Chondrocyte (in vitro differentiated cells): ENCODE measurements around the gene NRXN3. TPM values are rescaled to one million over a fixed set of nuclear protein-coding genes. Genes with fewer than 3 reads are reported as not detected.

Source experiments
- DNase-seq: peaks from one replicate; pipeline ENCODE4 v3.0.0; 2021; ENCODE audit warnings: mixed read lengths, low spot score
- H3K27ac Mint-ChIP-seq: one replicate; pipeline ENCODE4 v1.8.0; 2021; ENCODE audit warnings: mild to moderate bottlenecking, moderate library complexity, mixed read lengths; ENCODE audit not compliant: unreplicated experiment
- H3K27me3 Mint-ChIP-seq: 2 replicates; pipeline ENCODE4 v1.8.0; 2021; ENCODE audit warnings: low read depth, mixed read lengths
- H3K36me3 Mint-ChIP-seq: 2 replicates; pipeline ENCODE4 v1.8.0; 2021; ENCODE audit warnings: low read depth, mixed read lengths
- H3K4me1 Mint-ChIP-seq: 2 replicates; pipeline ENCODE4 v1.8.0; 2021; ENCODE audit warnings: low read depth, mild to moderate bottlenecking, mixed read lengths
- H3K4me3 Mint-ChIP-seq: one replicate; pipeline ENCODE4 v1.8.0; 2021; ENCODE audit warnings: mild to moderate bottlenecking, moderate library complexity, mixed read lengths; ENCODE audit not compliant: unreplicated experiment
- H3K9me3 Mint-ChIP-seq: 2 replicates; pipeline ENCODE4 v1.8.0; 2021; ENCODE audit warnings: low read depth, mixed read lengths
- total RNA-seq: library from RNA; stranded (reverse); gene quantifications from 3 replicates; pipeline ENCODE4 v1.2.1, GENCODE V29; 2021
- TF ChIP-seq, protein P1 (sequence below): fragments of 200-600 bp; sonication (generic); IDR thresholded peaks from 2 replicates; pipeline ENCODE4 v1.5.0; 2021; ENCODE audit warnings: antibody characterized with exemption, mild to moderate bottlenecking, moderate library complexity

Gene NRXN3
- total RNA-seq, 1 donor from 2014 or later: 7.9 TPM

DNA sequence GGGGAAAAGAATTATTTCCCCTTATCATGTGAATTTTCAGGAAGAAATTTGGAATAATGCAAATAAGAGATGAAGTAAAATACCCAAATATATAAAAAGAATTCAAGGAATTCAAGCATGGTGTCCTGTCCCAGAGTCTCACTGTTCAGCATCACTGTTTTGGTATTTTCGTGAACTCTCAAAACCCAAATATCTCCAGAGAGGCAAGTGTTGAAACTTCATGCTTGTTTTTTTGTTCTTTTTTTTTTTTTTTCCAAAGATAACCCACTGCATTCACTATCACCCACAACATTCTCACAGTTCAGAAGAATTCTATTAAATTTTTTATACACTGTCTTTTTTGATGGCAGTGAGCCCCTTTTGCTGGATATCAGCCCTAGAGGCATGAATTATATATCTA lies 1686.2 kb downstream of the NRXN3 start:
- DNase-seq: no peak
- TF ChIP-seq, protein P1, sequence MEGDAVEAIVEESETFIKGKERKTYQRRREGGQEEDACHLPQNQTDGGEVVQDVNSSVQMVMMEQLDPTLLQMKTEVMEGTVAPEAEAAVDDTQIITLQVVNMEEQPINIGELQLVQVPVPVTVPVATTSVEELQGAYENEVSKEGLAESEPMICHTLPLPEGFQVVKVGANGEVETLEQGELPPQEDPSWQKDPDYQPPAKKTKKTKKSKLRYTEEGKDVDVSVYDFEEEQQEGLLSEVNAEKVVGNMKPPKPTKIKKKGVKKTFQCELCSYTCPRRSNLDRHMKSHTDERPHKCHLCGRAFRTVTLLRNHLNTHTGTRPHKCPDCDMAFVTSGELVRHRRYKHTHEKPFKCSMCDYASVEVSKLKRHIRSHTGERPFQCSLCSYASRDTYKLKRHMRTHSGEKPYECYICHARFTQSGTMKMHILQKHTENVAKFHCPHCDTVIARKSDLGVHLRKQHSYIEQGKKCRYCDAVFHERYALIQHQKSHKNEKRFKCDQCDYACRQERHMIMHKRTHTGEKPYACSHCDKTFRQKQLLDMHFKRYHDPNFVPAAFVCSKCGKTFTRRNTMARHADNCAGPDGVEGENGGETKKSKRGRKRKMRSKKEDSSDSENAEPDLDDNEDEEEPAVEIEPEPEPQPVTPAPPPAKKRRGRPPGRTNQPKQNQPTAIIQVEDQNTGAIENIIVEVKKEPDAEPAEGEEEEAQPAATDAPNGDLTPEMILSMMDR: no peak
- H3K9me3 Mint-ChIP-seq: no peaks in the 10 kb centered on the region
- no peak overlapping the region for H3K27ac Mint-ChIP-seq
- peaks cover 28% of the 10 kb centered on the region for H3K4me1 Mint-ChIP-seq
- H3K27me3 Mint-ChIP-seq: no peaks in the 10 kb centered on the region
- H3K4me3 Mint-ChIP-seq: no peak overlapping the region
- no peaks in the 10 kb centered on the region for H3K36me3 Mint-ChIP-seq

DNA sequence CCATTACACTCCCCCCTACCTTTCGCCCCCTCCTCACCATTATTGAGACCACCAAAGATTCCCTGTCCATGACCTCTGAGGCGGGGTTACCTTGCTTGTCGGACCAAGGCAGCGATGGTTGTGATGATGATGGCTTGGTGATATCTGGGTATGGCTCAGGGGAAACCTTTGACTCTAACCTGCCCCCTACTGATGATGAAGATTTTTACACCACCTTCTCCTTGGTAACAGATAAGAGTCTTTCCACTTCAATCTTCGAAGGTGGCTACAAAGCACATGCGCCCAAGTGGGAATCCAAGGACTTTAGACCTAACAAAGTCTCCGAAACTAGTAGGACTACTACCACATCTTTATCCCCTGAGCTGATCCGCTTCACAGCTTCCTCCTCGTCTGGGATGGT lies 1690.9 kb downstream of the NRXN3 start:
- TF ChIP-seq, protein P1: no peak
- Mint-ChIP-seq H3K4me3 (no peak overlapping the region), H3K36me3 (no peaks in the 10 kb centered on the region), H3K9me3 (no peaks in the 10 kb centered on the region), H3K27me3 (no peaks in the 10 kb centered on the region), H3K27ac (no peak overlapping the region), H3K4me1 (peaks cover 24% of the 10 kb centered on the region)
- no peak for DNase-seq

GRCh38 chr14:79862045-79862444 lies 1691.9 kb downstream of the NRXN3 start:
- H3K27me3 Mint-ChIP-seq: no peaks in the 10 kb centered on the region
- DNase-seq: no peak
- TF ChIP-seq, protein P1: no peak
- no peak overlapping the region for H3K4me3 Mint-ChIP-seq
- peaks cover 15% of the 10 kb centered on the region for H3K4me1 Mint-ChIP-seq
- H3K36me3 Mint-ChIP-seq: no peaks in the 10 kb centered on the region
- no peak overlapping the region for H3K27ac Mint-ChIP-seq
- no peaks in the 10 kb centered on the region for H3K9me3 Mint-ChIP-seq

- Mint-ChIP-seq H3K4me1 (no peaks in the 10 kb centered on the region), H3K9me3 (no peaks in the 10 kb centered on the region), H3K4me3 (no peak overlapping the region), H3K27ac (no peak overlapping the region), H3K36me3 (no peaks in the 10 kb centered on the region), H3K27me3 (no peaks in the 10 kb centered on the region)
- no peak for DNase-seq
- TF ChIP-seq, protein P1: no peak
Measured at GRCh38 chr14:79871136-79871535, 1701.0 kb downstream of the NRXN3 start.

GRCh38 chr14:79878229-79878628 lies 1708.1 kb downstream of the NRXN3 start:
- Mint-ChIP-seq H3K27me3 (no peaks in the 10 kb centered on the region), H3K36me3 (no peaks in the 10 kb centered on the region), H3K4me1 (no peaks in the 10 kb centered on the region), H3K4me3 (no peak overlapping the region), H3K9me3 (peaks cover 2% of the 10 kb centered on the region), H3K27ac (no peak overlapping the region)
- TF ChIP-seq, protein P1: no peak
- DNase-seq: no peak
